GM21390 (cell line): ENCODE data around the gene LCE2B.
"Not testable (repeated sequence)": the region's sequence is repeated elsewhere in the genome, so short reads cannot be mapped to it uniquely, and the experiment has no call there.

Experiments
- ATAC-seq: cut with Tn5 transposase; IDR thresholded peaks from one replicate; pipeline ENCODE4 v1.9.1; 2021; ENCODE audit not compliant: unreplicated experiment

Gene LCE2B, protein sequence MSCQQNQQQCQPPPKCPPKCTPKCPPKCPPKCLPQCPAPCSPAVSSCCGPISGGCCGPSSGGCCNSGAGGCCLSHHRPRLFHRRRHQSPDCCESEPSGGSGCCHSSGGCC

DNA sequence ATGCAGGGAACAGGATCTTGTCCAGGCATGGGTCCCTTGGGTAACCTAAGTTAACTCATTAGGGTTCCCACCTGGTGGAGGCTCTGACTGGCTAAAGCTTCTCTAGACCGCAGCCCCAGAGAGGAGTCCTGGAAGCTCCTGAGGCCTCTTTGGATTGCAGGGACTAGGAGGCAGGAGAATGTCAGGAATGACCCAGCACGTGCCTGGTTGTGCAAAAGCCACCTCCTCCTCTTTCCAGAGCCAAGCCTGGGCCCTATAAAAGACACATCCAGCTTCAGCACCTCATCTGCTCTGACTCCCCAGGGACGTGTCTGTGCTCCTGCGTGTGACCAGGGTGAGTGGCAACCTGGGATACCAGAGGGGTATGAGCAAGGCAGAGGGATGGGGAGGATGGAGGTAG, at the start of gene LCE2B:
Gene LCE2B (plus strand): TSS at position 301 of the 400 bp plus-strand sequence. CDS start 721 bp downstream, outside the sequence.
- not testable (repeated sequence) for ATAC-seq

DNA sequence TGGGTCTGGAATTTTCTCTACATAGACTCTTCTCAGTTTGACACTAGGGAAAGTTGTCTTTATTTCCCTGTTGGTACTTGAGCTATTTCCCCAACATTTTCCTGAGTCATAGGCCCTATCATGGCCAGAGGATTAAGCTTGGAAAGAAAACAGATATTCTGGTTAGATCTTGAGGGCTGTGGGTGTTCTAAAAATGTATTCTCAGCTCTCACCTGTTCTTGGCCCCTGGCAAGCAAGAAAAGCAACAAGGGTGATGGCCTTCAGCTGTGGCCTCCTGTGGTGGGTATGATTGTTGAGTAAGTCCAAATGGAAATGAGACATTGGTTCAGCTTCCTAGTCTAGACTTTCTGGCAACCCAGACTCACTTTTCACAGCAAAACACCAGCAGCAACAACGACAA, 45.6 kb upstream of the LCE2B start:
- no peak for ATAC-seq

DNA sequence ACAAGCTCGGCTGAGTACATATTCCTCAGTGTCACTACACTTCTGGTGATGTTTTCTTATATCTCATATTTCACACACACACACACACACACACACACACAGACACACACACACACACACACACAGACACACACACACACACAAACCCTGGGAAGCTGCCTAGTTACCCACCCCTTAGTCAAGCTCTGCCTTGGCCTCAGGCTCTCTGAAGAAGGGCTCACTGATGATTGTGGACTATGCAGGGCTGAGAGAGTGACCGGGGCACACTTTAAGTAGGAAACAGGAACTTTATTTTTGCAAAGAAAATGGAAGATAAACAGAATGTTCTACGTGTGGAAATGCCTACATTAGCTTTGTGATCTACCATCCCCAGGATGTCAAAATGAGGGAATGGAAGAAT, 42.0 kb upstream of the LCE2B start:
- ATAC-seq: no peak

DNA sequence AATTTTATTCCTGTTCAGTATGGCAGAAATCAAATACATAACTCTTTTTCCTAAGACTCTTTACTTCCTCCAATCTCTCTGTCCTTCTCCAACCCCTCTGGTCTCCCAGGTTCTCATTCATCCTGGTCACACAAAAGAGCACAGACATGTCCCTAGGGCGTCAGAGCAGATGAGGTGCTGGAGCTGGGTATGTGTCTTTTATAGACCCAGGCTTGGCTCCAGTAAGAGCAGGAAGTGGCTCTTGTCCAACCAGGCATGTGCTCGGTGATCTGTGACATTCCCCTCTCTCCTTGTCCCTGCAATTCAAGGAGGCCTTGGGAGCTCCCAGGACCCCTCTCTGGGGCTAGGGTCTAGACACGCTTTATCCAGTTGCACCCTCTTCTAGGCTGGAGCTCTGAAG, 40.8 kb upstream of the LCE2B start:
- no peak for ATAC-seq

DNA sequence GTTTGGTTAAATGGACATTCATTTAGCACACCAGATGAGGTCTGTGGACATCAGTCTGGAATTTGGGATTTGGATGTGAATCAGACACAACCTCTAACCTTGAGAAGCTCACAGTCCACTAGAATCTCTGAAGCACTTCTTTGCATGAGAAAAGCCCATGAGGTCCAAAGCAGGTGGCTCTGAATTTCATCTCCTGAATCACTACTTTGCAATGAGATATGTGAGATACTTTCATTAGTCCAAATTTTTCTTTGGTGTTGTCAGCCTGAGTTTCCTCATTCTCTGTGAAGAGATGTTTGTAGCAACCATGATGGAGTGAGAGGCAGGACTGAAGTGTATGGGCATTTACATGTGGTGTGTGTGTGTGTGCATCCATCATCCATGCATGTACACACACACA, 39.3 kb upstream of the LCE2B start:
- ATAC-seq: no peak

DNA sequence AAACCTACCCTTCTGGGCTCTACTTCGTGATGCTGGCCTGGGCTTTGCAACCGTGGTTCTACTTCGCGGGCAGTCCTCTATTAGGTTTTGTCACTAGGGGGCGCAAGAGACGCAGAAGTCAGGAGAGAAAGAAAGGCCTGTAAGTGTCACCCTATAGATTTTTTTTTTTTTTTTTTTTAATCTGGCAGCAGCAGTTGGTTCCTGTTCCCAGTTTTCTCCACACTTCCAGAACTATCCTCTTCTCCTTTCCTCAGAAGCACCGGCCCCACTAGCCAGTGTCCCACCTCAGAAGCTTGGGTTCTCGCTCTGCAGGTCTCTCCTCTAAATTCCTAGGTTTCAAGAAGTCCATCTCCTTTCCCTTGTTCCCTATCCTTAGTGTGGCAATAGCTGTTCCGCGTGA, 31.8 kb upstream of the LCE2B start:
- no peak for ATAC-seq

DNA sequence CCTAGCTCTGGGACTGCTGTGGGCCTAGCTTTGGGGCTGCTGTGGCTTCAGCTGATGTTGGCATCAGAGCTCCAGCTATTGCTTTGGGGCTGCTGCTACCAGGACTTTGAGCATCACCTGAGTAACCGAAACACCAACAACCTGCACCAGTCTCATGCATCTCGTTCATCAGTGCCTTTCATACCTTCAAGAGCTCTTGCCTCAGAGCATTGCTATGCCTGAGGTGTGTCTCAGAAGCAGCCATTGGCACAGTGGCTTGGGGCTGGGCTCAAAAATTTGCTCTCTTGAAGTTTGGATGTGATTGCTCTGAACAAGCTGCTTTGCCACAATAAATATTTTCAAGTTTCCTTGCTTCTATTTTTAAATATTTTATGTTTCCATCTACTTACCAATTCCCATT, 29.5 kb upstream of the LCE2B start:
- no peak for ATAC-seq

DNA sequence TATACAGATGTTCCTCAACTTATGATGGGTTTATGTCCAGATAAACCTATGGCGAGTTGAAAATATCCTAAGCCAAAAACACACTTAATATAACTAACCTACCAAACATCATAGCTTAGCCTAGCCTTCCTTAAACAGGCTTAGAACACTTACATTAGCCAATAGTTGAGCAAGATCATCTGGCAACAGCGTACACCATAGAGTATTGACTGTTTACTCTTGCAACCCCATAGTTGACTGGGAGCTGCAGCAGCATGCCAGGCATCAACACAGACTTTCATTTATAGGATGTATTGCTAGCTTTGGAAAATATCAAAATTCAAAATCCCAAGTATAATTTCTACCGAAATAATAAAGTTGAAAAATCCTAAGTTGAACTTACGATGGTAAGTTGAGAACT, 28.2 kb upstream of the LCE2B start:
- no peak for ATAC-seq

DNA sequence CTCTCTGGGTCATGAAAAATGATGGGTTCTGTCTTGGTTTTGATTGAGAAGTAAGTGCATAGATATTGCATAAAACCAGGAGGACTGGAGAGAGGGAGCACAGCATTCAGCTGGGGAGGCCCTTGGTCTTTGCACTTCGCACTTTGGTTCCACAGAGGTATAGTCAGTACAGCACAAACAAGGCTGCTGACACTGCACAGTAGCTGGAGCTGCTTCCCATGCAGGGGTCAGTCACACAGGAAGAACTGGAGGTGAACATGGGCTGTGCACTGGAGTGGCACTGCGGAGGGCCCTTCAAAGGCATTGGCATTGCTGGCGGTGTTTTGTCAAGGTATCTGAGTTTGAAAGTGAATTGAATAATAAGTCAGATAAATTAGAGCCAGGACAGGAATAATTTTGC, 27.3 kb upstream of the LCE2B start:
- no peak for ATAC-seq

DNA sequence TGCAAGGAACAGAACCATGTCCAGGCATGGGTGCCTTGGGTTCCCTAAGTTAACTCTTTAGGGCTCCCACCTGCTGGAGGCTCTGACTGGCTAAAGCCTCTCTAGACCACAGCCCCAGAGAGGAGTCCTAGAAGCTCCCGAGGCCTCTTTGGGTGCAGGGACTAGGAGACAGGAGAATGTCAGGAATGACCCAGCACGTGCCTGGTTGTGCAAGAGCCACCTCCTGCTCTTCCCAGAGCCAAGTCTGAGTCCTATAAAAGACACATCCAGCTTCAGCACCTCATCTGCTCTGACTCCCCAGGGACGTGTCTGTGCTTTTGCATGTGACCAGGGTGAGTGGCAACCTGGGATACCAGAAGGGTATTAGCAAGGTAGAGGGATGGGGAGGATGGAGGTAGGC, 22.8 kb upstream of the LCE2B start, which contains the start of gene LCE2D:
Gene LCE2D (plus strand): TSS at position 283 of the 400 bp plus-strand sequence. CDS start 726 bp downstream, outside the sequence.
- ATAC-seq: no peak

DNA sequence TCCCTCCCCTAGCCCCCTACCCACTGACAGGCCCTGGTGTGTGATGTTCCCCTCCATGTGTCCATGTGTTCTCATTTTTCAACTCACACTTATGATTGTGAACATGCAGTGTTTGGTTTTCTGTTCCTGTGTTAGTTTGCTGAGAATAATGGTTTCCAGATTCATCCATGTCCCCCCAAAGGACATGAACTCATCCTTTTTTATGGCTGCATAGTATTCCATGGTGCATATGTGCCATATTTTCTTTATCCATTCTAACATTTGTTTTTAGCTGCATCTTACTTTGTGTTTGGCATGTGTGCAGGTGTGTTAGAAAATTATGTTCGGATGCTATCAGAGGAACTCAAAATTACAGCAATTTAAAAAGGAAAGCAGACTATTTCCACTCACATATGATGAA, 19.8 kb upstream of the LCE2B start:
- not testable (repeated sequence) for ATAC-seq

DNA sequence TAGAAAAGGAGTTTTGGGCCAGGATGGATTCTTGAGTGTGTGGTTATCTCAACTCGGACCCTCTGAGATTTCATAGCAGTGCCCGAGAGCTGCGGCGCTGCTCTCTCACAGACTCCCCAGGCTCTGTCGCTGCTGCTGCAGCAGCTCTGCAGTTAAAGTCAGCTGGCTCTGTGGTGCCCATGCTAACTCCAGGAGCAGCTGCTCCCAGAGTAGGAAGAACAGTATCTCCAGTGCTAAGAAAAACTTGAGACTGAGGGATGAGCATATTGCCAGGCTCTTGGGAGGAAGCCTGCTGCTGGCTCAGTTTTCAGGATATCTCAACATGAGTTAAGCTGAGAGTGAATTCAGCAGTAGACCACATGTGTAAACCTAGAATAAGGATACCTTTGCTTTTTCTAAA, 18.3 kb upstream of the LCE2B start:
- ATAC-seq: no peak

DNA sequence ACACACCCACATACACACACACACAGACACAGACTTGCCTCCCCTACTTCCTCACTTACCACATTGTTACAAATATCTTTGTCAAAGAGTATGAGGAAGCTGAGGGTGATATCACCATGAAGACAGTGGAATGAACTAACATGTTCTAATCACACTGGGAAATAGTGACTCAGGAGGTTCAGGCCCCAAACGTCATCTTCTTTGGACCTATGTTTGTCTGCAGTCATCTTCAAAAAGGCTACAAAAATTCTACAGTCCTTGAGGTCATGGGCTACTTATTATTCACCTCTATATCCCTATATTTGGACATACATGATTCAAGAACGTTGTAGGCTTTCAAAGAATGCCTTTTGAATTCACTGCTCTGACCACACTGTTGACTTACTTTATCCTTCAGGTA, 12.9 kb upstream of the LCE2B start:
- no peak for ATAC-seq

DNA sequence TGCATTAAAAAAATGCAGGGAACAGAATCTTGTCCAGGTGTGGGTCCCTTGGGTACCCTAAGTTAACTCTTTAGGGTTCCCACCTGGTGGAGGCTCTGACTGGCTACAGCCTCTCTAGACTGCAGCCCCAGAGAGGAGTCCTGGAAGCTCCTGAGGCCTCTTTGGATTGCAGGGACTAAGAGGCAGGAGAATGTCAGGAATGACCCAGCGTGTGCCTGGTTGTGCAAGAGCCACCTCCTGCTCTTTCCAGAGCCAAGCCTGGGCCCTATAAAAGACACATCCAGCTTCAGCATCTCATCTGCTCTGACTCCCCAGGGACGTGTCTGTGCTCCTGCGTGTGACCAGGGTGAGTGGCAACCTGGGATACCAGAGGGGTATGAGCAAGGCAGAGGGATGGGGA, 10.9 kb upstream of the LCE2B start, which contains the start of gene LCE2C:
Gene LCE2C (plus strand): TSS at position 297 of the 400 bp plus-strand sequence. CDS start 737 bp downstream, outside the sequence.
- ATAC-seq: not testable (repeated sequence)

DNA sequence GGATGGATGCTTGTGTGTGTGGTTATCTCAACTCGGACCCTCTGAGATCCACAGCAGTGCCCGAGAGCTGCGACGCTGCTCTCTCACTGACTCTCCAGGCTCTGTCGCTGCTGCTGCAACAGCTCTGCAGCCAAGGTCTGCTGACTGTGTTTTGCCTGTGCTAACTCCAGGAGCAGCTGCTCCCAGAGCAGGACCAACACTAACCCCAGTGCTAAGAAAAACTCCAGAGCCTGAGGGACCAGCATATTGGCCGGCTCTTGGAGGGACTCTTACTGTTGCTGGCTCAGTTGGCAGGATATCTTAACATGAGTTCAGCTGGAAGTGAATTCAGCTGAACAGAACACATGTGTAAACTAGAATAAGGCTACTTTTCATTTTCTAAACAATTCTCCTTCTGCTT, 6.5 kb upstream of the LCE2B start:
- no peak for ATAC-seq

DNA sequence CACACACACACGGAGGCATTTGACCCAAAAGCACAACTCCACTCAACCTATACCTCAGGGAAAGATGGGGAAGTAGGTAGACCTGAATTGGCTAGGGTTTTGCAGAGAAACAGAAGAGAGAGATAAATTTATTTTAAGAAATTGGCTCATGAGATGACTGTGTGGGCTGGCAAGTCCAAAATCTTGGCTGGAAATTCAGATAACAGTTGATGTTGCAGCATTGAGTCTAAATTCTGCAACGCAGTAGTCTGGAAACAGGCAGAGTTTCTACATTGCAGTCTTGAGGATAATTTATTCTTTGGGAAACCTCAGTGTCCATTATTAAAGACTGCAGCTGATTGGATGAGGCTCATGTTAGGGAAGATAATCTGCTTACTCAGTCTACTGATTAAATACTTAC, 4.3 kb upstream of the LCE2B start:
- no peak for ATAC-seq

DNA sequence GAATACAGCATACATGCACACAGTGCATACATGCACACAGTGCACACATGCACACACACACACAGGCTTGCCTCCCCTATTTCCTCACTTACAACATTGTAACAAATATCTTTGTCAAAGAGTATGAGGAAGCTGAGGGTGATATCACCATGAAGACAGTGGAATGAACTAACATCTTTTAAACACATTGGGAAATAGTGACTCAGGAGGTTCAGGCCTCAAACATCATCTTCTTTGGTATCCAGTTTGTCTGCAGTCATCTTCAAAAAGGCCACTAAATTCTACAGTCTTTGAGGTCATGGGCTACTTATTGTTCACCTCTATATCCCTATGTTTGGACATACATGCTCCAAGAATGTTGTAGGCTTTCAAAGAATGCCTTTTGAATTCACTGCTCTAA, 2.1 kb upstream of the LCE2B start:
- ATAC-seq: no peak

DNA sequence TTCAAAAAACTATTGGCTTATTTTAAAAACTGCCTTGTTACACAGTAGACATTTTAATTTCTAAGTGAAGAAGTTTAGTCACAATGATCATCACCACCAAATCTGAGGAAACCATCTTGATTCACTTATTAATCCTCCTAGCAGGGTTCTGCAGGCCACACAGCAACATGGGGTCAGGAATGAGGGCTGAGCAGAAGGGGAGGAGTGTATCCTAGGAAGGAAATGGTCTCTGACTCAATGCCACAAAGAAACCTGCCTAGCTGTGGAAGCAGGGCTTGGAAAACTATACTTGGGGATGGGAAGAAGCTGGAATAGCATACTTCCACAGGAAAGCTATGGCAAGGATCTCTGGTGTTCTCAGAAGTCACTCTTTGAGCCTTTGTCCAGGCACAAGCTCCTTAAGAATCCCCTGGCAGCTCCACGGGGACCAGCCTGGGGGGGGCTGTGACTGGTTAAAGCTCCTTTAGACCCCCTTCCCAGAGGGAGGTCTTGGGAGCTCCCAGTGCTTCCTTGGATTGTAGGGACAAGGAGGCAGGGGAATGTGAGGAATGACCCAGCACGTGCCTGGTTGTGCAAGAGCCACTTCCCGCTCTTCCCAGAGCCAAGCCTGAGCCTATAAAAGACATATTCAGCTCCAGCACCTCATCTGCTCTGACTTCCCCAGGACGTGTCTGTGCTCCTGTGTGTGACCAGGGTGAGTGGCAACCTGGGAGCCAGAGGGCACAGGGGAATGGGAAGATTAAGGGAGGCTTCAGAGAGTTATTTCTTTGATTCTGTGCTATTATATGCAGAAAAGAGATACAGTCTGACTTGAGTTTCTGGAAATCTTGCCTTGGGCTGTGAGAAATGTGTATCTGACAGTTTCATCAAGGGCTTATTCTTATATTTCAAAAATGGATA, 12.0 kb downstream of the LCE2B start, which contains the start of gene LCE2A:
Gene LCE2A (plus strand): TSS at position 645 of the 900 bp plus-strand sequence. CDS start 557 bp downstream, outside the sequence.
- no peak for ATAC-seq

DNA sequence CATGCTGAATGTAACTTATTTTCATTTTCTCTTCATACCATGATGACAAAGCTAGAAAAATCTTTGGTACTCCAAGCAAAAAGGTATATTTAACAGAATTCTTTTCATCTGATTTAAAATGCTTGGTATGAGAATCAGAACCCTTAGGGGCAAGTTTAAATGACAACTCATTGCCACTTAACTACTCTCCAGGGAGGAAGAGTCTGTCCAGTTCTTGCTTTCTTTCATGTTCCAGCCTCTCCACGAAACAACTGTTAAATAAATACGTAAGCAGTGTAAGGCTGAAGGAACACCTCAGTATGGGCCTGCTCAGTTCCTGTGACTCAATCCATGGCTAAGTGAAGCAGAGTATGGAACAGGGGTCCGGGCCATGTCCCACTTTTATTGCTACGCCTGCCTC, 13.8 kb downstream of the LCE2B start:
- ATAC-seq: no peak

DNA sequence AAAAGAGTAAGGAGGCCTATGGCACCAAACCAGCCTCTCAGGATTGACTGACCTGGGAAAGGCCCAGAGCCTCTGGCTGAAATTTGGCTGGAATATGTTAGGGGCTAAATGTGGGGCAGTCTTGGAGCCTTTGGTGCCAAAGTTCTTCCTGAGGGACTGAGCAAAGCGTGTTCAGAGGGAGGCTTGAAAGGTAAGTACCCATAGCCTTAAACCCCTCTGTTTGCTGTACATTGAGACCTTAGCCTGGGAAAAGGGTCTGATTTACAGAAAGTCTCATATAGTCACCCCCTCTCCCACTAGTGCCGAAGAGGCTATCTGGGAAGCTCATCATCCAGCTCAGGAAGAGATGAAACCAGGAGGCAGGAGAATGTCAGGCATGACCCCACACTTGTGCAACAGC, 21.9 kb downstream of the LCE2B start, which contains the start of gene LCE4A:
Gene LCE4A (plus strand): TSS at position 301 of the 400 bp plus-strand sequence. CDS start 916 bp downstream, outside the sequence.
- ATAC-seq: no peak

DNA sequence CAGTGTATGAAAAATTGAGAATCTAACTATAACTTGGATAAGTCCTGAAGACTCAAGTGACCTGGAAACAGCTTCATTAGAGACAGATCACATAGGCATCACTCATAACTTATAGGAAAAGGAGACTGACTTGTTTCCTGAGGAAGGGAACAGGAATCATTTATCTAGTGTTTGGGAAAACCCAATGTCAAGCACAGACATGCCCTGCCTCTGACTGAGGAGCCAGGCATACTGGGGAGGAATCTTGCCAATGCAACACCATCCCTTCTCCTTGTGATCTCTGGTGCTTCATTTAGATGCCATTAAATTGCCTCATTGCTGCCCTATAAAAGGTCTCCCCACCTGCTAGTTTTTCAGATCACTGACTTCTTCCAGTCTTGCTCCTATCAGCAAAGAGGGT, 32.3 kb downstream of the LCE2B start:
- ATAC-seq: no peak

DNA sequence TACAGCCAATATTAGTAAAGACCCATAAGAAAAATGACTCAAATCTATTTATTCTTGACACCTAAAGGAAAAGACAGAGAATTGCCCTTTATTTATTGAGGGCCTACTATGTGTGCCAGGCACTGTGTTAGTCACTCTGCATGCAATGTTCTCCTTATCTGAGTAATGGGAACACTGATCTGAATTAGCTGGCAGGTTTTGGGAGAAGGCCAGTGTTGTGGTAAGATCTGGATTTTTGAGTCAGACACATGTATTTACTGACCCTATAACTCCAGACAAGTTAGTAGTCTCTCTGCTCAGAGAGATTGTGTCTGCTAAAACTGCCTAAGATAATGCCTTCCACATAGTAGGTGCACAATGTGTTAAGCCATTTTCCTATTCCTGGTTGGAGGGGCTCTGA, 39.3 kb downstream of the LCE2B start:
- ATAC-seq: no peak
